ENCODE results near the gene NPHP4.

NPHP4 gene

GRCh38 chr1:5989731-5990271 is 2.4 kb downstream of the NPHP4 start:
- no peak for DNase-seq (ENCODE audit: low read depth)

GRCh38 chr1:5989286-5989605 is 3.0 kb downstream of the NPHP4 start:
- DNase-seq (ENCODE audit: low read depth), result no peak

- DNase-seq (ENCODE audit: low read depth), result no peak
Observed at GRCh38 chr1:5988596-5989285, 3.5 kb downstream of the NPHP4 start.

- DNase-seq (ENCODE audit: low read depth), result no peak
Observed at GRCh38 chr1:5986018-5986417, 6.2 kb downstream of the NPHP4 start.

GRCh38 chr1:5985250-5985649 is 7.0 kb downstream of the NPHP4 start:
- DNase-seq (ENCODE audit: low read depth), result no peak

GRCh38 chr1:5983361-5984103 is 8.7 kb downstream of the NPHP4 start:
- peak; percentile 27 for DNase-seq (ENCODE audit: low read depth)

GRCh38 chr1:5982868-5983267 is 9.4 kb downstream of the NPHP4 start:
- no peak for DNase-seq (ENCODE audit: low read depth)

- no peak for DNase-seq (ENCODE audit: low read depth)
Observed at GRCh38 chr1:5982276-5982675, 9.9 kb downstream of the NPHP4 start.

- DNase-seq (ENCODE audit: low read depth), result no peak
Observed at GRCh38 chr1:5981009-5981380, 11.2 kb downstream of the NPHP4 start.

- no peak for DNase-seq (ENCODE audit: low read depth)
Observed at GRCh38 chr1:5980314-5981008, 11.8 kb downstream of the NPHP4 start.

GRCh38 chr1:5979536-5980313 is 12.5 kb downstream of the NPHP4 start:
- DNase-seq (ENCODE audit: low read depth), result no peak

- no peak for DNase-seq (ENCODE audit: low read depth)
Observed at GRCh38 chr1:5978452-5978851, 13.8 kb downstream of the NPHP4 start.

- DNase-seq (ENCODE audit: low read depth), result no peak
Observed at GRCh38 chr1:5977494-5978444, 14.5 kb downstream of the NPHP4 start.

- DNase-seq (ENCODE audit: low read depth), result no peak
Observed at GRCh38 chr1:5976726-5977493, 15.3 kb downstream of the NPHP4 start.

- no peak for DNase-seq (ENCODE audit: low read depth)
Observed at GRCh38 chr1:5976231-5976630, 16.0 kb downstream of the NPHP4 start.

- no peak for DNase-seq (ENCODE audit: low read depth)
Observed at GRCh38 chr1:5975133-5975880, 16.9 kb downstream of the NPHP4 start.

GRCh38 chr1:5974631-5975030 is 17.6 kb downstream of the NPHP4 start:
- DNase-seq (ENCODE audit: low read depth), result no peak

GRCh38 chr1:5973771-5974170 is 18.5 kb downstream of the NPHP4 start:
- DNase-seq (ENCODE audit: low read depth), result no peak

GRCh38 chr1:5972198-5972520 is 20.1 kb downstream of the NPHP4 start:
- no peak for DNase-seq (ENCODE audit: low read depth)

Measured in GM04503 (cell line).